UCSD-AML1 (cell line): ENCODE data around the gene PIK3R6.
"Not testable (repeated sequence)": the region's sequence is repeated elsewhere in the genome, so short reads cannot be mapped to it uniquely, and the experiment has no call there.

Experiments used
- DNase-seq: peaks from one replicate; lab custom pipeline; 2025; ENCODE audit not compliant: unreplicated experiment; lab: John Stamatoyannopoulos, UW

The PIK3R6 gene

DNA sequence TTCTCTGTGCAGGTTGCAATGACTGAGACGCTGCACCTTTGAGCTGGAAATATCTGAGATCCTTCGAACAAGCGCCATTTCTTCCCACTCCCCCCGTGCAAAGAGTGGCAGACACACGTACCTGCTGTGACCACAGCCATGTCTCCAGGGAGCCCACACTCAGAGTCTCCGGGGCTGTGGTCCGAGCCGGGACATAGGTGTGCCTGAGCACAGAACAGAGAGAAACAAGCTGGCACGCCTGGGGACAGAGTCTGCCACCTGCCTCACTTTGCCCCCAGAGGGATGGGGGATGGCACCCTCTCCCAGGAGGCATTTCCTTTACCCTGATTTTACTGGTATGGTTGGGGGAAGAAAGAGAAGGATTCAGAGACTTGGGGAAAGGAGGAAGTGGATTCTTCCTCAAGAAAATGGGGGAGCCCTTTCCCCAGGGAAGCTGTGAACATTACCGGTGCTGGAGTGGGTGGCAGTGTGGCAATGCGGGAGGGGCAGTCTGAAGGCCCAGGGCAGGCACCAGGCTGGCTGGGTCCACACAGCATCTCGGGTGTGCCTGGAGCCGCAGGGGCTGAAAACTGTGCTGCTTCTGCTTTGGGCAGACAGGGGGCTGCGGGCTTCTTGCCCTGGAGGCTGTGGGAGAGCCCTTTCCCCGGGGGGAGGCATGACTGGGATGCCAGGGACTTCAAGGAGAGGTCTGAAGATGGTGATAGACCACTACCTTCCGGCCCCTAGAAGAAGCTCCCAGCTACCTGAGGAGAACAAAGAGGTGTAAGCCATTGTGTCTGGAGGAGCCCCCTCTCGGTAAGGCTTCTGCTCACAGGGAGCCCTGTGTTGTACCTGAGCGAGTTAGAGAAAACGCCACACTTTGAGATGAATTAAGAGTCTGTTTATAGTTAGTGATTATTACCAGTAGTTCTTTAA lies 6.6 kb upstream of the PIK3R6 start:
- no peak for DNase-seq

DNA sequence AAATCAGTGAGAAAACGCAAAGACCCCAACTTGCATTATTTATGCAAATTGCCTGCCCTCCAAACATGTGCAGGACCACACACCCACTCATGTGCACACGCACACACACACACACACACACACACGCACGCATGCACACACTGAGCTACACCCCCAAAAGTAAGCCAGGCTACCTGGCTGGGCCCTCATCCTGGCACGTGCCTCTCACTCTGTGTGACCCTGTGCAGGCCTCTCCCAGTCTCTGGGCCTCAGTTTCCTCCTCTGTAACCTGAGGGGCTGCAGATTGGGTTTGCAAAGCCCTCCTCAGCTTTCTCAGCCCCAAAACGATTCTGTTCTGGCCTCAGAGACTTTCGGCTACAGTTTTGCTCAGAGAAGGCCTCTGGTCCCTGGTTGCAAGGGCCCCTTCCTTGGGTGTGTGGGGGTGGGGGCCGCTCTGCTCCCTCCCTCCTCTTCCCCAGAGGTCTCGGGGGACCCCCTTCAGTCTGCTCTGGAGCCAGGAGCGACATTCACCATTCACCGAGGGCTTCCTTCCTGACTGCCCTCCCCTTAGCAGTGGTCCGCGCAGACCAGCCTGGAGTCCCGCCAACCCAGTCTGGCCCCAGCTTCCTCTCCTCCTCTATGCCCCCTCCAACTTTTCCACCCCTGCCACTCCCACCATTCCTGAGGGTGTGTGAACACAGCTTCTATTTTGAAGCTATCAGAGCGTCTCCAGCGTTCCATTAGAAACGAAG lies 5.4 kb upstream of the PIK3R6 start:
- DNase-seq = no peak

- no peak for DNase-seq
Measured at GRCh38 chr17:8872036-8872704, 4.7 kb upstream of the PIK3R6 start.

- no peak for DNase-seq
Measured at GRCh38 chr17:8871081-8871581, 3.7 kb upstream of the PIK3R6 start.

DNA sequence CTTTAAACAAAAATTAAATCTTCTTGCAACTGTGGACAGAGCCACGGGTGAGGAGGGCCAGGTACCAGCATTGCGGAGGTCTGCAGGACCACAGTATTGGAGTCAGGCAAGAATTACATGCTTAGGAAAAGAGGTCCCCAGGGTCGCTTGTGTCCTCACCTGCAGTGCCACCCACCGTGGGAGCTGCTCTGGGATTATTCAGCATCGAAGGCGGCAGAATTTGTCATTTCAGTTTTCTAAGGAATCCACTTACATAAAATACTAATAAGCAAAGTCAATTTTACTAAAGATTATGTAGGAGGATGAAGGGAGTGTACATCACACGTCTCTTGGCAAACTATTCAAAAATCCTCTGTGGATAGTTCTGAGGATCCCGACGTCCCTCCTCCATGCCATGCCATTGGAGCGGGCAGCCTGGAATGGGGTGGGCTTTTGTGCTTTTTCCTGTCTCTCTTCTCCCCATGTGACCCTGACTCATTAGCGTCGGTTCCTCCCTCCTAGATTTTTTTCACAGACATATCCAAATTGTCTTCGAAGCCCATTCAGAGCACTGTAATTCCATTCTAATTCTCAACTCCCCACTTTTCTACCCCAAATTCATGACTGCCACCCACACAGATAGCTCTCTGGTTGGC lies 3.0 kb upstream of the PIK3R6 start:
- DNase-seq = no peak

DNA sequence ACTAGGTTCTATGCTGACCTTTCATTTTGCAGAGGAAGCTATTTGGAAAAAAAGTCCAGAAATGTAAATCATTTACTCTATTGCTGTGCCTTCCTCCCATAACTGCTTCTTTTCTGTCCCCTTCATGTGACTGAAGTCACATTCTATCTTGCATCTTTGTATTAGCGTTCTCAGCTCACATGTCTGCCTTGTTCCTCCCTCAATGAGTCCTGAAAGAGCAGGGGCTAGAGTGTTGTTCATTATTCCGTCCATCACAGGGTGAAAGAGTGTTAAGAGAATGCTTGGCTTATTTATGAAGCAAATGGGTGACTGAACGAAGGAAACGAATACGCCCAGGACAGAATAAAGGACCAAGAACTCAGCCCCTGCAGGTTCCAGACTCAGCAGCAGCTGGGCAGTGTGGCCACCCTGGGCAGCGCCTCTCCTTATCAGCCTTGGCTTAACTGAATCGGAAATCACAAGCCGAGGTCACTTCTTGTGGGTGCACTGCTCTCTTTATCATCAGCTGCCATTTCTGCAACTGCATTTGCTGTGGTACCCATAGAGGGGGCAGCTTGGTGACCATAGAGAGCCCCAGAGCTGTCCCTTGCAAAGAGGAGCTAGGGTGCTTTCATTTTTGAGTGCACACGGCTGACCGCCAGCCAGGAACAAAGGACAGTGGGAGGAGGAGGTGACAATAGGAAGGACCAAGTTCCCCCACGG lies 1.8 kb upstream of the PIK3R6 start:
- DNase-seq = no peak

DNA sequence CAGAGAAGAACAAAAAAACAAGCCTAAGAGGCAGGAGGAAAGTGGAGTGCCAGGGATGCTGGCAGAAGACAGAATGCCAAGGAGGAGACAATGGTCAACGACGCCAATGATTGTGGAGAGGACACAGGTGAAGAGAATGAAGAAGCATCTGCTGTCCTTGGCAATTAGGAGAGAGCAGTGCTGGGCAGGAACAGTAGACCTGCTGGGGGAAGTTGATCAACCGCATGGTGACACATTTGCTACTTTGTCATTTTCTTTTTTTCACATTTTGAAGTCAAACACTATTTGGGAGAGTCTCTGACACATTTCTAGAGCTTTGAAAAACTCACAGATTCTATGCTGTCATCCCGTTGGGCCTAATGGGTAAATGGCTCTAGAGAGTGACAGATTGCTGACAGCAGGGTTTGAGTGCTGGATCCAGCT lies 1.1 kb upstream of the PIK3R6 start:
- no peak for DNase-seq

GRCh38 chr17:8868092-8868491 lies 618 bp upstream of the PIK3R6 start:
- DNase-seq = no peak

GRCh38 chr17:8865811-8866210 lies 1.7 kb downstream of the PIK3R6 start:
- no peak for DNase-seq

DNA sequence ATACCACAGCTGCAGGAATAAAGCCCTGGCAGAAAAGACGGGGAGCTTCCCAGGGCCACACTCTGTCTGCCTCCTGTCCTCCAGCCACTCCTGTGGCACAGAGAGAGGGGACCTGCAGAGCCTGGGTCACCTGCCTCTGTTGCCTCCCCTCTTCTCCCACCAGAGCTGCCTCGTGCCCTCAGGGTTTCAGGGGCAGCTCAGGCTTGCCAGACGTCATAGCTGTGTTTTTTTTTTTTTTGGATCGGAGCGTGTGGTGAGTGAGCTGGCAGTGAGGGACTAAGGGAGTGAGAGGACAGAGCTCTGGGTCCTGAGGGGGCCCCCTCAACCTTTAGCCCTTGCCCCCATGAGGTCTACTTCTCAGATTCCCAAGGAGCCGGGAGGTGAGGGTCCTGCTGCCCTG lies 2.1 kb downstream of the PIK3R6 start:
- DNase-seq = no peak

GRCh38 chr17:8862213-8863056 lies 5.0 kb downstream of the PIK3R6 start:
- DNase-seq = no peak

- no peak for DNase-seq
Measured at GRCh38 chr17:8861495-8862181, 5.8 kb downstream of the PIK3R6 start.

- no peak for DNase-seq
Measured at GRCh38 chr17:8859804-8860430, 7.6 kb downstream of the PIK3R6 start.

- DNase-seq = no peak
Measured at GRCh38 chr17:8859027-8859803, 8.3 kb downstream of the PIK3R6 start.

DNA sequence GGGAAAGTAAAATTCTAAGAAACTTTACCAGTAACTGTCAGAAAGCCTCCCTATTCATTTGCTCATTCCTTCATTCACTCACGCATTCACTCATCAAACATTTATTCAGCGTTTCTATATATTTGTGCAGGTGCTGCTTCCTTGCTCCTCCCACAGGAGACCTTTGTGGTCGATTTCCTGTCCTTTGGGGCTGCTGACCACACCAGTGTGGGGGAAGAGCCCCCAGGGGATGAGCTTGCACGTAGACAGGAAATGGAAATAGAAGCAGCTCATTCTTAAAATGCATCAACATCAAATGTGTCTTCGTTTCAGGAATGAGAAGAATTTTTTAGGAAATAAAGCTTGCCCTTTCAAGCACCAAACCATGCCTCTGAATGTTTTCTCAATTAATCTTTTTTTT lies 9.6 kb downstream of the PIK3R6 start:
- peak; percentile 46 for DNase-seq

GRCh38 chr17:8856869-8857575 lies 10.5 kb downstream of the PIK3R6 start:
- DNase-seq = no peak

- DNase-seq = not testable (repeated sequence)
Measured at GRCh38 chr17:8856205-8856603, 11.3 kb downstream of the PIK3R6 start.
